GM19023 (cell line): ENCODE measurements around the gene CLIC5.

Experiments
- ATAC-seq: cut with Tn5 transposase; IDR thresholded peaks from one replicate; pipeline ENCODE4 v1.9.1; 2021; ENCODE audit warnings: mild to moderate bottlenecking, moderate library complexity; ENCODE audit not compliant: unreplicated experiment

Gene CLIC5

DNA sequence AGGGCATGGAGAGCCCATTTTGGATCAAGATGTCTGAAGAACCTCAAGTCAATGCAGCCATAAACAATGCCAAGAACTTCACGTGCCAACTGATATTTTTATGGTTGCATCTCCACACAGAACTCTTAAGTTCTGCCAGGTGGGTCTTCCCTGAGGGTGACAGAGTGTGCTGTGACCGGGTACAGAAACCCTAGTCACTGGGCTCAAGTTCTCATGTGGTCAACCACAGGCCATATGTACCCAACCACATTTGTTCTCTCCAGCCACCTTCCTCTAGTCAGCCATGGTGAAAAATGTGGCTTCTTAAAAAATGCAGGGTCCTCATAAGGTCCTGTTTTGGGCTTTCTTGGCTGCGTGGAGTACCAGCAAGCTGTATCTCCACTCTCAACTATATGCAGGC, 48.9 kb downstream of the CLIC5 start:
- ATAC-seq = no peak

DNA sequence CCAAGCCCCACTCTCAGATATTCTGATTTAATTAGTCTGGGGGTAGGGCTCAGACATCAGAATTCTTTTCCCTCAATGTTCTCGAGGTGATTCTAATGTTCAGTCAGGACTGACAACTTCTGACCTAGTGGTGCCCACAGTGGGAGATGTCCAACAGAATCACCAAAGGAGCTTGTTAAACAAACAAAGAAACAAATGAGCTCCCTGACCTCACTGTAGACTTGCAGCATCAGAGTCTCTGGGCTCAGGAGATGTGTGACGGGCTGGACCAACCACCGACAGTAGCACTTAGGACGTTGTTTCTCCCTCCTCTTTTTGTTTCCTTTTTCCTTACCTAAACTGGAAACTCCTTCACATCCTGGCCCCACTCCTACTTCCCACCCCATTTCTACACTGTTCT, 49.3 kb downstream of the CLIC5 start:
- ATAC-seq = no peak

DNA sequence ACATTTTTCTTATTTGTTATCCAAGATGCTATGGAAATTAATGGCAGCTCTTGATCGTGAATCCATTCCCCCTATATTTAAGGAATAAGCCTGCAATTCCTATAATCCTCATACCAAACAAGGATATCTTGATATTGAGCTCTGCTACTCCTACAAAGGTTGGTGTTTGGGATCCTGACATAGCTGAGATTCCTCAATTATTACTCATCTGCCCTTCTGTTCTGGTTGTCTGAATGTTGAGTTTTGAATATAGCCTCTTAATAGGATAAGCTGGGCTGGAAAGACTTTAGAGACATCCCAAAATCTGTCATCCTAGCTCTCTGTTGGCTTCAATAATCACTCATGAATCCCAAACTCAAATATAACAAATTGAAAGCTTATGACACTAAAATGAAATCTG, 49.9 kb downstream of the CLIC5 start:
- ATAC-seq = no peak

DNA sequence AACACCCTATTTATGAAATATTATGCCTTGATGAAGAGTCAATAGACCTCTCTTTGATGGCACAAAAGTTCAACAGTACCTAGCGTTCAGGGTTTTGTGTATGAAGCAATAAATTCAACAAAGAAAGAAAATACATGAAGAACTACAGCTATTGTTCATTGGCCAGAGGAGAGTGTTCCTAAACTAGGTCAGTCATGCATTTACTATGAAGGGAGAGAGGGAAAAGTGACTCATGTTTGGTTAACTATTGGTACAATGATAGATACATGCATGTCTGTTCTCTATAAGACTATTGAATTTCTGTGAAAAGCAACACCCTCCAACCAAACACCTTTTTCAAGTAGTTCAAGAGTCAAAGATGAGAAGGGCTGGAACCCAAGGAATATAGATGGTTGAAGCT, 50.7 kb downstream of the CLIC5 start:
- ATAC-seq = no peak

DNA sequence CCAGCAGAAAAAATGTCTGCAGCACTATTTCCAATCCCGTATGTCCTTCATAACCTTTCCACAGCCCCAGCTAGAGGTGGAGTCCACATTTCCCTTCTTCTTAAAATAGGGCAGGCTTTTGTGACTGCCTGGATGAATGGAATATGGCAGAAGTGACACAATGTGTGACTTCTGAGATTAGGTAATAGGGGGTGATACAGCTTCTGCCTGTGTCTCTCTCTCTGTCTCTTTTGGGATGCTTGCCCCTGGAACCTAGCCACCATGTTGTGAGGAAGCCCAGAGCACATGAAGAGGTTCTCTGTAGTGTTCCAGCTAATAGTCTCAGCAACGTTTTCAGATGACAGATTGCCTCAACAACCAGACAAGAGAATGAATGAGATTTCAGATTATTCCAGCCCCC, 51.4 kb downstream of the CLIC5 start:
- no peak for ATAC-seq

DNA sequence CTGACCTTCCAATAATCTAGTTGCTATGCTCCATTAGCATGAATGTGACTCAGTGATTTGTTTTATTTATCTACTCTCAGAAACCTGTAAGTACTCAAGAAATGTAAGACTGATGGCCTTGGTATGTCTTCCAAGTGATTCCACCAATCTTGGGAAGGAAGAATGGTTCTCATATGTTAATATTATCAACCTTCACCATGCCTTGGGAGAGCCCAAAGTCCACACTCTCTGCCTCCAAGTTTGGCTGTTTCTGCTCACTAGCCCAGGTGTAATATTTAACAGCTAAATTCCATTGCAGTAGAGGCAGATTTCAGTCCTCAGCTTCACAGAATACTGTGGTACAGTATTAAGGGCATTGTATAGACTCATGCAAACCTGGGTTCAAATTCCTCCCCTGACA, 51.8 kb downstream of the CLIC5 start:
- no peak for ATAC-seq

DNA sequence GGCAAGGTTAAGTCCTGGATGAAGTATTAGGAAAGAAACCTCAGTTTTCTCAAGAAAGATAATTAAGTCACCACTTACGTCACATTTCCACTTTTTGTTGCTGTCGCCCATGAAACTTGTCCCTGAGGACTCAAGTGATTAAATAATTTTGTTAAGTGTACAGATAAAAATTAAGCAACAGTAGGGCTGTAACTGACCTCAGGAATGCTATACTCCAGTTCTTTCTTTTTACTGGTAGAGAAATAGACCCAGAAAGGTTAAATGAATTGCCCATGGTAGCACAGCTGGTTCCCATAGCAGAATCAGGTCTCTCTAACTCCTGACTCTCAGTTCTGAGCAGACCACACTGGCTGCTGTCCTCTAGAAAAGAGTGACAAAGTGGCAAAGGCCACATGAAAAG, 54.5 kb downstream of the CLIC5 start:
- no peak for ATAC-seq

DNA sequence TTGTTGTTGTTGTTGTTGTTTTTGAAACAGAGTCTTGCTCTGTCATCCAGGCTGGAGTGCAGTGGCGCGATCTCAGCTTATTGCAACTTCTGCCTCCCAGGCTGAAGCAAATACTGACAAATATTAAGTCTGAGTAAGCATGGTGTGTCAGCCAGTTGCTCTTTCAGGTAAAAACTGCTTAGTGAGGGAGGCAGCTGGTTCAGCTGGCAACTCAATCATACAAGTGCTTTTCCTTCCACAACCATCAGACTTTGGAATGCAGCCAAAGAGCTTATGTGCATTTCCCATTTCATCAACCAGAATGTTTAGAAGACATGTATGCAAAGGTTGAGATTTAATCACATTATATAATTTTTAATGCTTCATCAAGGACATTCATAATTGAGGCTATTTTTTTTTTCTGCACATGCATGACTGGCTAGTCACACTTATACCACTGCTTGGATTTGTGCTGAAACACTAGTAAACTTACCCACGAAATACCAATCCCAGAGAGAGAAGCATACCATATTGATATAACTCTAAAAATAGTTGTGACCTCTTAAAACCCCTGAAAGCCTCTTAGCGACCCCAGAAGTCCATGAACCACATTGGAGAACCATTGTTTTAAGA, 56.0 kb downstream of the CLIC5 start:
- ATAC-seq = no peak

DNA sequence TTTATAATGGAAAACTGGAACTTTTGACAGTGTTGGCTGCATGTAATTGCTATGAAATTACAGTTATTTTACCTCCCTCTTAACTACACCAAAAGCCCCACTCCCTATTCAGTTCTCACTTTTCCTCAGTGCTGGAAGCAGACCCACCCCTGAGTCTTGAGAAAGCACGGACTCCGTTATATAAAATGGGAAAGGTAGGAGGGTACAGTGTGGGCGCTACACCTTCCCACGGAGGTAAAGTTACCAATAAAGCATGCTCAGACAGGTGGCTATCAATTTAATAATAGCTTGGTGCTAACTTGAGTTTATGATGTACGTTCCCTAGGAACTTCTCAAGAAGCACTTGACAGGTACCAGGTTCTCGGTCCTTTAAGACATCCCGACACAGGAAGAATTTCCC, 59.0 kb downstream of the CLIC5 start:
- no peak for ATAC-seq

DNA sequence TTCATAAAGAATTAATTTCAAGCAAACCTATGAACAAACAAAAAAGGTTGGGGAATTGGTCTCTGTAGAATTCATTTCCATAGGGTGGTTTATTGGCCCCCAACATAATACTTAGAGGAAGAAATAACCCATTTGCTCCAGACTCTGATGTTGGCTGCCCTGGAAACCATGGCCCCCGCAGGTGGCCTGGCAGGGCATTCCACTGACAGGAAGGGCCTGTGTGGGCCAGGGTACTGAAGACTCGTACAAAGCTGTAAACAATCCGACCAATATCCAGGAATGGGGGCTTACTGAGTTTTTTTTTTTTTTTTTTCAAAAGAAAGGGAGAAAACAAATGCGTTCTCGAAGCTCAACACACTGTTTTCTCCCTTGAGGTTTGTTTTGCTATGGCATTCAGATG, 59.5 kb downstream of the CLIC5 start:
- ATAC-seq = no peak

DNA sequence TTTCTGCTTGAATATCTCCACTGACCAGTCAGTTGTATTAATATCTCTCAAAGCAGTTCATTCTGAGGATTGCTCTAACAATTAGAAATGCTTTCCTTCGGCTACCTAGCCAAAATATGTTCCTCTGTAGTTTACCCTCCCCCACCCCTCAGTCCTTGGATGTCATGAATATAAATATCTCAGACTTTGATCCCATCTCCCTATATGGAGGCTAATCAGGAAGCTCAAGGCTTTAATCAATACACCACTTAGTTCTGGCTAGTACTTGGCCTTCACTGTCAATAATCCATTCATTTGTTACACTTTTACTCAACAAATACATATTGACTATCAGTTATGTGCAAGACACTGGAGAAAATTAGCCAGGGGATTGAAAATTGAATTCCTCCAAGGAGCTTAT, 60.1 kb downstream of the CLIC5 start:
- no peak for ATAC-seq

DNA sequence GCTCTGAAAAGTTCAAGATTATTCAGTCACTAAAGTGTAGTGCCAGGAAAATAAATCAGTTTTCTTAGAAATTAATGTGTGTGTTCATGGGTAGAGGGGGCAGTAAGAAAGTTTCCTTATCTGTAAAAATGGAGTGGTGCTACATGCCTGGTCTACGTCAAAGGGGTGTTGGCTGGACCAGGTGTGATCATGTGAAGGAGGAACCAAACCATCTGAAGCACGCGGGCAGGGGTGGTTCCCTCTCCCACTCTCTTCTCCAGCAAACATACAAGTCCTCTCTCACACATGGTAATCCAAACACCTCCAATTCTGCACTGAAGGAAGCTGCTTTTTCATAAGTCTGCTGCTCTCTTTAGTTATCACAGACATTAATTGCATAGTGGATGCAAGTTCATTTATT, 63.1 kb downstream of the CLIC5 start:
- ATAC-seq = no peak

DNA sequence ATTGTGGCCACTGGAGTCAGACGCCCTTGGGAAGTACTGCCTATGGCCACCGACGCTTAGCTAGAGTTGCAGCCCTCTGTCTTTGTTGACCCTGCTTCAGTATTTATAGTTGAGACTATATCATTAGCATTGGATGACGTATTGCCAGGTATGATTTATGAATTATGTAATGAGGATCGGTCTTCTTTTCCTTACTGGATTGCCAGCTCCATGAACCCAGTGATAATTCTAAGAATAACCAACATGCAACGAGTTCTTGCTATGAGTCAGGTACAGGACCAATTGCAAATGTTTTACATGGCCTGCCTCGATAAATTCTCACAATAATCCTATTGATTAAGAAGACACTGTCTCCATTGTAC, 63.5 kb downstream of the CLIC5 start:
- no peak for ATAC-seq

DNA sequence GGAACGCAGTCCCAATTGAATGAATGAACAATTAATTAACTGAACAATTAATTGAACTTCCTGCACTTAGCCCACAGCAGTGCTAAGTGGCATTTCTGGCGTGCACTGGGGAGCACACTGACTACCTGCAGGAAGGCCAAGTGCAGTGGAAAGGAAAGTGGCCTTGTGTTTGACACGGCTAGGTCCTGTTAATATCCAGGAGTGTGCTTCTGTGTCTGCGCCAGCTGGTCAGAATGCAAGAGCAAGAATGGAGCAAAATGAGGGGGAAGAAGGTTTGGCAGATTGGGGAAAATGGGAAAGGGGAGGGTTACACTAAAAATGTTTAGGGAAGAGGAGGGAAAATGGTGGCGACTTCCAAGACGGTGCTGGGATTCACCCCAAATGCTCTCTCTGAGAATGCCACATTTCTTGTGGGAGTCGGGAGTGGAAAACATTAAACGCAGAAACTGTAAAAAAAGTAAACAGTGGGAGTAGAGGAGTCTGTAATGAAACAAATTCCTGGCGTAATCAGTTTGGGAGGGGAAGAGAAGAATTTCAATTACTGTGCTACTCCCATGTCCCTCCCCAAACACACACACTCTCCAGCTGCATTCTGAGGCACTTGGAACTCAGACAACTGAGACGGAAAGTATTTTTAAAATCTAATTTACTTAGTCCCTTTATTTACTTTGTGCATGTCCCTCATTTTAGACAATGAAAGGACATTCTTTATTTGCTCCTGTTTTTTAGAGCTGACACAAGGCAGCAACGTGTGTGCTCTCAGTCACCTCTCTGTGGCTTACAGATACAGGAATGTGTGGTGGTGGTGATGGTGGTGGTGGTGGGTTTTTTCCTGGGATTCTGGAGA, 64.1 kb downstream of the CLIC5 start:
- no peak for ATAC-seq

DNA sequence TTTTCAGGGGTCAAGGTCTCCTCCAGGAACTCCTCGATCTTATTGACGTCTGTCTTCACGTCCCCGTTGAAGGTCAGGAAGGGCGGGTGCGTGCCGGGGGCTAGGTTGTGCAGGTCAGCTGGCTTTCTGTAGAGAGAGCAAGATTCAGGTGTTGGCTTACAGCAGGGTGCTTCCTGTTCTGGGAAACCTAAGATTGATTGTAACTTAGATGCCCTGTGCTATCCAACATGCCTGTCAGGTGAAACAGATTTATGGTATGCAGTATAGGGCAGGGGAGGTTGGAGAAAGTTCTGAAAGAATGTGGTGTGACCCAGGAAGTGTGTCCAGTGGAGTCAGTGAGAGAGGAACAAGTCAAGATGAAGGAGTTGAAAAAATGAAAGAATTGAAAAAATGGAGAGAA, 66.4 kb downstream of the CLIC5 start:
- no peak for ATAC-seq

DNA sequence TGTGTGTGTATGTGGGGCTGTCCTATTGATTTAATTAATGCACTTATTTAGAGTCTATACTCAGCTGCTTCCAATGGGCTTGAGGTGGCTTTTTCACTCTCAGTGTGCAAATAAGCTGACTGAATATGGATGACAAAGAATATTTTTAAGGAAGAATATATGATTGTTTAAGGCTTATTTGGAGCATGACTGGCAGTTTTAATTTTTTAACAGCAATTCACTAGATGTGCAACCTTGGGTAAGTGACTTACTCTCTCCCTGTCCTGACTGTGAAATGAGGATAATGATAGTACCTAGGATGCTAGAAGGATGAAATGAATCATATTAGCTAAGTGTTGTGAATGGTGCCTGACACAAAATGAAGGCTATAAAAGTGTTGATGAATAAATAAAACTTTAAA, 67.9 kb downstream of the CLIC5 start:
- no peak for ATAC-seq

DNA sequence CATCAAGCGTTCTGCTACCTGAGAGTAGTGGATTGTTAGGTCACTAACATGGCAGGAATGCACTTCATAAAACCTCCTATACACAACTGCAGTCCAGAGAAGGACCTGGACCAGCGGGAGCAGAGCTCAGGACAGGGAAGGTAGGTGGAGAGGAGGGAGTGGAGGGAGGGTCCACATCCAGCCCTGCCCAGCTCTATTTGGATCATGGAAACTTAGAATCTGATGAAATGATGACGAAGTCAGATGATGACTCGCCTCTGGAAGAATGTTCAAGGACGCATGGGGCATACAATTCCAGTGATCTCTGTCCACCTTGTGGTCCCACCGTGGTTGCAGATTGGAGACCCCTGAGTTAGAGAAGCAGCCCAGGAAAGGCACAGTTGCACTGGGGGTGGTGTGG, 68.8 kb downstream of the CLIC5 start:
- no peak for ATAC-seq

DNA sequence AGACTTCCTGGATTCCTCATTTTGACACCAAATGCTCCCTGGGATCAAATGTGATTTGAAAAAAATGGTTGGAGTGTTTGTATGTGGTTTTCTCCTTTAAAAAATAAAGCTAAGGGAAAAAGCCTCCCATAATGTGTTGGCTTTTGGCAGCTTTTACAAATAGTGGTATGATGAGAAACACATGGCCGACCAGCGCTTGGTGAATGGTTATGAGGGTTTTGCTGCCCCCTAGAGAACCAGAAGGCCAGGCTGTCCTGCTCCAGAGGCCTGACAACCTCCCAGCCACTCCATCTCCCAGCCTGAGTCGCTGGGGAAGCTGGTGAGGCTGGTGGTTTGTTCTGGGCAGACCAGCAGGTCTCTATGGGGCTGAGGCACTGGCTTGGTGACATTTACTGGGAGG, 69.3 kb downstream of the CLIC5 start:
- ATAC-seq = no peak

DNA sequence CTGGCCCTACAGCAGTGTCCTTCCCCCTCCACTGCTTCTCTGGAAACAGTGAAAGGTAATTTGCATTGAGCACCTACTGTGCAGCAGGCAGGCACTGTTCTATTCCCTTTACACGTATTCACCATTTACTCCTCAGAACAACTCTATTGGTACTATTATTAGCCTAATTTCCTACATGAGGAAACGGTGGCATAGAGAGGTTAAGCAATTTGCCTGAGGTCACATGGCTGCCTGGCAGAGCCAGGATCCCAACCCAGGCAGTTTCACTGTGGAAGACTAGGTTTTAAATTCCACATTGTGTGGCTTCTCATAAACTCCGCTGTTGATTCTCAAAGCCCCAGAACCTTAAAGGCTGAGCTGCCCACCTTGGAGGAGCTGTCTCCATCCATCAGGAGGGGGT, 72.7 kb downstream of the CLIC5 start:
- ATAC-seq = no peak

DNA sequence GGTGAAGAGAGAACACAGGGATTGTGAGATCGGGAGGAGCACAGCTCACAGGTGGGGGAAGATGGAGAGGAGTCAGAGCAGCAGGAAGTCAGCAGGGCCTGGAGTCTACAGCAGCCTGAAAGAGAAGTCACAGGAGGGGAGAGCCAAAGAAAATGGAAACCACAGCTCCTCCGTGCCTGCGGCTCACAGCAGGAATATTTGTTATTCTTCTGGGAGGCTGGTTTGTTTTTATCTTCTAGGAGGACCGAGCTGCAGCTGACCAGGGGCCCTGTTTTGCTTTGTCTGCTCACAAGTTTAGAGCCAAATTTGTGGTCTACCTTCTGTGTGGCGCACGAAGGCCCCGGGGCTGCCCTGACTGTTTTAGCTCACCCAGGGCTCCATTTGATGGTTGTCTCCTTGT, 81.8 kb downstream of the CLIC5 start:
- ATAC-seq = no peak

DNA sequence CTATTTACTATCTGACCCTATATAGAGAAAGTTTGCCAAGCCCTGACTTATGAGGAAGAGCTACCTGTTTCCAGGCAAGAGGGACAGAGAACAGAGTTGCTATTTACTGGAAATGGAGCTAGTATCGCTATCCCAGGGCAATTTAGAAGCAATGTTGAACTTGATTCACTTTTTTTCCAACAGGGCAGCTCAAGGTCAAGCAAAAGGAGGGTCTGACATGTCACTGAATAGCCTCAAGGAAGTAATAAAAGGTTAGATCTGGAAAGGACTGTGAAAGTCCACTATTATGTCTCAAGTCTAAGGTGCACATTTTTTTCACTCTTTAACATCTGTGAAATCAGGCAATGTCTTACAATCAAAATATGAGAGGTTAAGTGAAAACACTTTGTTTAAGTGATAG, 84.4 kb downstream of the CLIC5 start:
- ATAC-seq = no peak

DNA sequence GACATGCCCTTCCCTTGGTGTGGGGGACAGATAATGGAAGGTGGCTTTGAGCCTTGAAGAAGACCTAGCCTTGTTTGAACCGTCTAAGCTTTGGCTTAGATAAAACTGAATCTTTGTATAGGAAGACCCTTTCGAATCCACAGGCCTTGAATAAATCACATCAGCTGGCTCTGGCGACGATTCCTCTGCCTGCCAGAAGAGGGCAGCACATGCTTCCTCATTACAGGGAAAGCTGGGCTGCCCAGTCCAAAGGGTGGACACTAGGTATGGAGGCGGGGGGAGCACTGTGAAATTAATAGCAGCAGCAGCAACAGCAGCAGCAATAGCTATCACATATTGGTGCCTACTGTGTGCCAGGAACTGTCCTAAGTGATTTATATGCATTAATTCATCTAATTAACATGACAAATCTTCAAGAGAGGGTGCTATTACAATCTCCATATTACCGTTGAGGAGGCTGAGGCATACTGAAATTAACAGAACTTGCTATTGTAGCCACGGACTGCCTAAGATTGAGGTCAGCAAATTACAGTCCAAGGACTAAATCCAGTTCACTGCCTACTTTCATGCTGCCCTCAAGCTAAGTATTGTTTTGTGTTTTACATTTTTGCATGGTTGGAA, 85.1 kb downstream of the CLIC5 start:
- ATAC-seq = peak; percentile 59
